CD1c-positive myeloid dendritic cell (primary cell): ENCODE data around the gene GPSM1.
"Not testable (repeated sequence)": the region's sequence is repeated elsewhere in the genome, so short reads cannot be mapped to it uniquely, and the experiment has no call there.

Source experiments
- DNase-seq: peaks from one replicate; pipeline ENCODE4 v3.0.0-alpha.2; 2016; ENCODE audit errors: extremely low spot score

Gene GPSM1

GRCh38 chr9:136343884-136344269, 16.5 kb downstream of the GPSM1 start:
- no peak for DNase-seq

- no peak for DNase-seq
Observed at GRCh38 chr9:136344544-136345280, 17.4 kb downstream of the GPSM1 start.

DNA sequence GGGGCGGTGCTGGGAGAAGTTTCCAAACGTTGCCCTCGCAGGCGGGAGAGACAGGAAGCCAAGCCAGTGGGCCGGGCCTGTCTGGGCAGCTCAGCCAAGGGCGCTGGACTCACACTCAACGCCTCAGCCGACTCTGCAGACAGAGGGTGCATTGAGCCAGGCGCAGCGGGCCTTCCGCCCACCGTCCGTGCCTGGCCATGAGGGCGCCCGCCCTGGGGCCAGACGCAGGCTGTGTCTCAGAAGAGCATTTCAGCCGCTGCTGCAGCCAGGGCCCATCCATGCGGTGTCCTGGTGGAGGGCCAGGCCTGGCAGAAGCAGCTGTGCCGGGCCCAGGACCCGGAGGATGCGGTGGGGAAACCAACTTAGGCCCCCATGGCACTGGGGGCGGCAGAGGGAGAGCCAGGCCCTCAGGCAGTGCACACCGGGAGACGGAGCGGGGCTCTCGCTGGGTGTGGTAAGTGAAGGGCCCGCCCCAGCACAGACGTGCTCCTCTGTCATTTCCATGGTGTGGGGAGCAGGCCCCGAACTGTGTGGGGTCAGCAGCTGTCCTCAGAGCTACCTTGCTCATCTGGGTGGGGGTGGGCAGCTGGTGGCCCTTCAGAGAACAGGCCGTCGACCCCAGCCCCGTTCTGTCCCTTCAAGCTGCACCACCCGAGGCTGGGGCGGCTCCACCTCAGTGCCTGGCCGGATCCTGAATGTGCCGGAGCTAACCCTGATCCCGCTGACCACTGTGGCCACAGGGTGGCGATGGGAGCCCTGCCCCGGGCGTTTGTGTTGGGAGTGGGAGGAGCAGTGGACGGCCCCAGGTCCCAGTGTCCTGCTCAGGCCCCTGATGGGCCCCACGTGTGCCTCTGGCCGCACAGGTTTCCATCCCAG, 18.2 kb downstream of the GPSM1 start:
- peak; percentile 13 for DNase-seq

DNA sequence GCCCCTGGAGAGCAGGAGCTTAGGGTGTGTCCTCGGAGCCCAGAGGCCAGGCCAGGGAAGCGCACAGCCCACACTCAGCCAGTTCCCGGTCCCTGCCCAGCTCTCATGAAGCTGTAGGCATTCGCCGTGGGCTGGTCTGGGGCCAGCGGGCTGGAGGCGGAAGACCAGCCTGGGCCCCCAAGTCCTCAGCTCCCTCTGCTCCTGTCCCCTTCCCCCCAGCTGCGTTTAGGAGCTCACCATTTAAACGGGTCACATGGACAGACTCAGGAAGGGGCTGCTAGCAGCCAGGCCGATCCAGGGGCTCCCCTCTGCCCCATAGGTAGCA, 18.8 kb downstream of the GPSM1 start:
- DNase-seq: no peak

DNA sequence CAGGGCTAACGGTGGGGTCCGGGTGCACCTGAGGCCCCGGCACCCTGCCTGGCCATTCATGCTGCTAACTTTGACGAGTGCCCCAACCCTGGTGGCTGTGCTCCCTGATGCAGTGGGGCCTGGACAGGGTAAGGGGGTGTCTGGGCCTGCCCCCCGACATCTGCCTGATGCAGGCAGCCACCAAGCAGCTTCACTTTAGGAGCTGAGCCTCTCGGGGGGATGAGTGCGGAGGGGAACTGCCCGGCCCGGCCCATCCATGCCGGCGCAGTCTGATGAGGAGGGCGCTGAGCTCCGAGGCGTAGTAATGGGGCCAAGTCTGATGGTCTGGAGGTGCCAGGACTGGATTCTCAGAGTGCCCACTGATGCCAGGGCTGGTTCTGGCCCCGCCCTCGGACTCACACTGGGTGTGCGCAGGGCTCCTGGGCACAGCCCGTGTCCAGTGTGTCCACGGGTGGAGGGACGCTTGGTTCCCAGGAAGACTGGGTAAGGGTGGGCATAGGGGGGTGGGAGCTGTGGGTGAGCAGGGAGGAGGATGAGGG, 19.7 kb downstream of the GPSM1 start:
- DNase-seq: no peak

GRCh38 chr9:136347472-136348256, 20.3 kb downstream of the GPSM1 start:
- DNase-seq: no peak

DNA sequence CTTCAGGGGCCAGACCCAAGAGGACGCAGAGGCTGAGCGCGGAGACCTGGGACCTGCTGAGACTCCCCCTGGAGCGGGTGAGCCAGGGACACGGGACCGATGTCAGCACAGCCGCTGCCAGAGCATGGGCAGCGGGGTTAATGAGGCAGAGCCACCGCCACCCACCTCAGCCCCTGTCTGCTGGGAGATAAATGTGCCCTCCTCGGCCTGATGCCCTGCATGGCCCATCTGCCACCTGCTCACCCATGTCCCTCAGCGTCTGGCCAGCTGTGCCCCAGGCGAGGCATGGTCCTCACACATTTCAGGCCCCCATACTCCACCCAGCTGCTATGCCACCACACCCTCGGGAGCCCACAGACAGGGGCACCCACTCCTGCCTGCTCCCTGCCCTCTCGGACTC, 21.4 kb downstream of the GPSM1 start:
- no peak for DNase-seq

- no peak for DNase-seq
Observed at GRCh38 chr9:136349546-136349945, 22.2 kb downstream of the GPSM1 start.

DNA sequence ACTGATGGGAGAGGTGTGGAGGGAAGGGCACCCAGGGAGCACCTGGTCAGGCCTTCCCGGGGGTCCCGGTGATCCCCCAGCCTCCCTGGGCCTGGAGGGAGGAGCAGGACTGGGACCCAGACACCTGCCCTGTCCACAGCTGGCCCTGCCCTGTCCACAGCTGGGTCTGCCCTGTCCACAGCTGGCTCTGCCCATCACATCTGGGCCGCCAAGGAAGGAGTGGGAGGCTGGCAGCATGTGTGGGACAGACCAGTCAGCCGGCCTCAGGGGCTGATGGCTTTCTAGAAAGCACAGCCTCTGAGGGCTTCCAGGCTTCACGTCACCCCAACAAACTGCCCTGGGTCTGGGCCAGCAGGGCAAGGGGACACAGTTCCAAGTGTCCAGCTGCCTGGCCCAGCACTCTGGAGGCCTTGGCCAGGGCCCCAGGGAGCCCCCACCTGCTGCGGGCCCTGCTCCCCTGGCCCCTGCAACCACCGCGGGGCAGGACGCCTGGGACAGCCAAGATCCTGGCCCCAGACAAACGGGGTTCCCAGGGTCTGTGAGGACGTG, 24.0 kb downstream of the GPSM1 start:
- no peak for DNase-seq

GRCh38 chr9:136351868-136352267, 24.5 kb downstream of the GPSM1 start:
- DNase-seq: not testable (repeated sequence)

GRCh38 chr9:136352682-136353081, 25.3 kb downstream of the GPSM1 start:
- DNase-seq: no peak

- no peak for DNase-seq
Observed at GRCh38 chr9:136353088-136353487, 25.7 kb downstream of the GPSM1 start.

DNA sequence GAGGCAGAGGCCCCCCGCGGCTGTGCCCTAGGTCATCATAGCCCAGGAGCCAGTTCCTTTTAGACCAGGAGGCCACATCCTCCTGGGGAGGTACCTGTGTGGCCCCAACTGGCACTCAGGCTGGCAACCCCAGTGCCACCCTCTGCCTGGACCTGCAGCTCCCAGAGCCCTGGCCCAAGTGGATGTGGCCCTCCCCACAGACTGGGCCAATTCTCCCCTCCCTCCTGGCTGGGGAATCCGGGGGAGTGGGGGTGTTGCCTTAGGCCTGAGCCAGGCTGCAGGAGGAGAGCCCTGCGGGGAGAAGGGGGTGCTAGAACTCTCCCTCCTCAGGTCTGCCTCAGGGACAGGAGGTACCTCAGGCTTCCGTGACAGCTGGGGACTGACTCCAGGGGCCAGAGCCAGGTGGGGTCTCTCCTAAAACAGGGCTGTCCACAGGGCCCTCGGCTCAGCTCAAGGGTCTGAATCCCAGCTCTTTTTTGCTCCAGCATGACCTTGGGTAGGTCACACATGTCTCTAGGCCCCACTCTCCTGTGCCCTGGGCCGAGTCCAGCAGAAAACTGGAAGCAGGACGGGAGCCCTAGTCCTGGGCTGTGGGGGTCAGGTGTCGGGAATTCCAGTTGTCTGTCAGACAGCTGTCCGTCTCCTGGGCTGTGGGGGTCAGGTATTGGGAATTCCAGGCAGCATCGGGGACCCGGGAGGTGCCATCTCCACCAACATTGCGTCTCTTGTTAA, 26.6 kb downstream of the GPSM1 start:
- no peak for DNase-seq

- no peak for DNase-seq
Observed at GRCh38 chr9:136354592-136355085, 27.3 kb downstream of the GPSM1 start.

DNA sequence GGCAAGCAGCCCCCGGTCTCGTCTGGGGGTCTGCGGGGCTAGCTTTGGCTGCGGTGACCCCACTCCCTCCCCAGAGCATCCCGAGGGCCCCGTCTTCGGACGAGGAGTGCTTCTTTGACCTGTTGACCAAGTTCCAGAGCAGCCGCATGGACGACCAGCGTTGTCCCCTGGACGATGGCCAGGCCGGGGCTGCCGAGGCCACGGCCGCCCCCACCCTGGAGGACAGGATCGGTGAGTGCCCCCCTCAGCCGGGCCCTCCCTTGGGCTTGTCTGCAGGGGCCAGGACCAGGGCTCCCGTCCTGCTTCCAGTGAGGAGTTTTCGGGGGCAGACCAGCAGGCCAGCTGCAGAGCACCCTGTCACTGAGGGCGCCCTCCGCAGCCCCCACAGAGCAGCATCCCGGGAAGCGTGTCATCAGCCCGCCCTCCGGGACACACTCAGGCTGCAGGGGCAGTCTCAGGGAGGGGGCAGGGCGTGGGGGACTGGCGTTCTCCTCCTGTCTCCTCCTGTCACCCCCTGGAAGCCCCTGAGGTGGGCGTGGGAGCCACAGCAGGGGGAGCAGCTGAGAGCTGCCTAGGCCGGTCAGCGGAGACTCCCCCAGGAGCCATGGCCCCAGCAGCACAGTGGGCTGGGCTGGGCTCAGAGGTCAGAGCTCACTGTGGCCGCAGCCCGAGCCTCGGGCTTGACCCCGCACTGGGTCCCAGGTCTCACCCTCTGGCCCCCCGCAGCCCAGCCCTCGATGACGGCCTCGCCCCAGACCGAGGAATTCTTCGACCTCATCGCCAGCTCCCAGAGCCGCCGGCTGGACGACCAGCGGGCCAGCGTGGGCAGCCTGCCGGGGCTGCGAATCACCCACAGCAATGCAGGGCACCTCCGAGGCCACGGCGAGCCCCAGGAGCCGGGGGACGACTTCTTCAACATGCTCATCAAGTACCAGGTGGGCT, 28.5 kb downstream of the GPSM1 start:
- no peak for DNase-seq

GRCh38 chr9:136357202-136357725, 29.9 kb downstream of the GPSM1 start:
- DNase-seq: no peak

DNA sequence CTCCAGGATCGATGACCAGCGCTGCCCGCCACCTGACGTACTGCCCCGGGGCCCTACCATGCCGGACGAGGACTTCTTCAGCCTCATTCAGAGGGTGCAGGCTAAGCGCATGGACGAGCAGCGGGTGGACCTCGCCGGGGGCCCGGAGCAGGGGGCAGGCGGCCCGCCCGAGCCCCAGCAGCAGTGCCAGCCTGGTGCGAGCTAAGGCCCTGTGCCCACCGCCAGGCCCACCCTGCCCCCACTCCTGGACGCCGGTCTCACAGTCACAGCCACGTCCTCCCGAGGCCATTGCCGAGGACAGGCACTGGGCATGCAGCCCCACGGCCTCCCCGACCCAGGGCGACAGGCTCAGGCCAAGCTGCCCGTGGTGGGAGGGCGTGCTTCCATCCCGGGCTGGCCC, 30.7 kb downstream of the GPSM1 start:
- no peak for DNase-seq

- DNase-seq: no peak
Observed at GRCh38 chr9:136358888-136359287, 31.5 kb downstream of the GPSM1 start.
